SK-N-SH (cell line): Measurements from ENCODE around the gene PAK3. TPM values are rescaled to one million over a fixed set of nuclear protein-coding genes. Genes with fewer than 3 reads are reported as not detected.

ENCODE experiments used
- CTCF ChIA-PET: fragments of 300-600, 350-600 bp; formaldehyde crosslinking; extraction: SDS; loops from one replicate; lab custom pipeline; 2021; lab: Yijun Ruan, JAX
- POLR2A ChIA-PET: fragments of 350-600 bp; sonication (Branson Sonifier 250); formaldehyde crosslinking; extraction: SDS; loops from one replicate; lab custom pipeline; 2020; ENCODE audit warnings: antibody characterized with exemption, inconsistent platforms; lab: Yijun Ruan, JAX
- DNase-seq: peaks from one replicate; pipeline ENCODE4 v3.0.0; 2012
- H2AFZ ChIP-seq: fragments of 200-600 bp; sonication (generic); 2 replicates; pipeline ENCODE4 v1.8.1; 2016; ENCODE audit warnings: antibody characterized with exemption, mild to moderate bottlenecking, low read depth
- H3F3A ChIP-seq: fragments of 200-600 bp; sonication (generic); replicated peaks from 2 replicates; pipeline ENCODE3; 2016; ENCODE audit warnings: antibody characterized with exemption, mild to moderate bottlenecking; ENCODE audit not compliant: insufficient read depth
- H3K27ac ChIP-seq, 2 experiments: fragments of 200-500 bp in 1 of 2; fragments of 200-600 bp in 1 of 2; sonication (Bioruptor generic) in 1 of 2; sonication (generic), shearing (Covaris generic) in 1 of 2; 2 replicates each; pipeline versions ENCODE4 v1.5.1 to v1.6.1; 2014 to 2016; ENCODE audit warnings: low read depth in 2 of 2, inconsistent platforms in 1 of 2, low read length in 1 of 2, mild to moderate bottlenecking in 1 of 2, mixed read lengths in 1 of 2
- H3K27me3 ChIP-seq: fragments of 200-600 bp; sonication (generic), shearing (Covaris generic); 2 replicates; pipeline ENCODE4 v1.6.1; 2016; ENCODE audit warnings: mixed run types; ENCODE audit not compliant: insufficient read depth
- H3K36me3 ChIP-seq, 2 experiments: fragments of 200-500 bp in 1 of 2; fragments of 200-600 bp in 1 of 2; sonication (Bioruptor generic) in 1 of 2; sonication (generic) in 1 of 2; replicated peaks in 1 of 2; 2 replicates each; pipeline versions ENCODE3 to v1.5.1; 2014 to 2016; ENCODE audit warnings: low read length in 1 of 2, mild to moderate bottlenecking in 1 of 2; ENCODE audit not compliant: insufficient read depth in 2 of 2, control insufficient read depth in 1 of 2
- H3K4me1 ChIP-seq, 2 experiments: fragments of 200-500 bp in 1 of 2; fragments of 200-600 bp in 1 of 2; sonication (Bioruptor generic) in 1 of 2; sonication (generic), shearing (Covaris generic) in 1 of 2; 2 replicates each; pipeline versions ENCODE4 v1.5.1 to v1.6.1; 2014 to 2016; ENCODE audit warnings: low read depth in 1 of 2, low read length in 1 of 2, mixed run types in 1 of 2; ENCODE audit not compliant: insufficient read depth in 2 of 2, control insufficient read depth in 1 of 2
- H3K4me2 ChIP-seq: fragments of 200-600 bp; sonication (generic), shearing (Covaris generic); 2 replicates; pipeline ENCODE4 v1.6.1; 2017; ENCODE audit warnings: mixed run types
- H3K4me3 ChIP-seq, 2 experiments: fragments of 200-500 bp in 1 of 2; fragments of 200-600 bp in 1 of 2; sonication (Bioruptor generic) in 1 of 2; sonication (generic), shearing (Covaris generic) in 1 of 2; 2 replicates each; pipeline versions ENCODE4 v1.5.1 to v1.8.1; 2014 to 2016; ENCODE audit warnings: low read depth in 2 of 2, inconsistent platforms in 1 of 2, low read length in 1 of 2, mild to moderate bottlenecking in 1 of 2, mixed read lengths in 1 of 2, moderate library complexity in 1 of 2
- H3K79me2 ChIP-seq: fragments of 200-600 bp; sonication (generic); 2 replicates; pipeline ENCODE4 v1.8.1; 2017; ENCODE audit warnings: mild to moderate bottlenecking; ENCODE audit not compliant: insufficient read depth
- H3K9ac ChIP-seq: fragments of 200-600 bp; sonication (generic); 2 replicates; pipeline ENCODE4 v1.6.1; 2017; ENCODE audit warnings: mixed run types
- H3K9me2 ChIP-seq: fragments of 200-600 bp; sonication (generic); 2 replicates; pipeline ENCODE4 v1.6.1; 2017; ENCODE audit warnings: mixed run types
- H3K9me3 ChIP-seq: fragments of 200-600 bp; sonication (generic); 2 replicates; pipeline ENCODE4 v1.6.1; 2017; ENCODE audit warnings: mixed run types, mild to moderate bottlenecking, moderate library complexity
- H4K20me1 ChIP-seq: fragments of 200-600 bp; sonication (generic); 2 replicates; pipeline ENCODE4 v1.6.1; 2017; ENCODE audit warnings: mild to moderate bottlenecking, mixed run types; ENCODE audit not compliant: insufficient read depth
- CTCF ChIP-seq: fragments of 200-600 bp; sonication (generic); IDR thresholded peaks from 2 replicates; pipeline ENCODE4 v1.6.1; 2017; ENCODE audit warnings: antibody characterized with exemption, mild to moderate bottlenecking, moderate library complexity
- EZH2phosphoT487 ChIP-seq: fragments of 200-600 bp; sonication (generic); IDR thresholded peaks from 2 replicates; pipeline ENCODE4 v1.6.1; 2017; ENCODE audit warnings: low read depth, mixed run types, mild to moderate bottlenecking, antibody characterized with exemption, moderate library complexity, borderline replicate concordance
- FOXM1 ChIP-seq: IDR thresholded peaks from 2 replicates; pipeline ENCODE4 v1.4.0; 2012; ENCODE audit warnings: low read depth, mild to moderate bottlenecking
- GABPA ChIP-seq: IDR thresholded peaks from 2 replicates; pipeline ENCODE4 v1.4.0; 2012; ENCODE audit warnings: low read depth, mild to moderate bottlenecking
- GATA2 ChIP-seq: sonication (generic); formaldehyde crosslinking; IDR thresholded peaks from 2 replicates; pipeline ENCODE4 v1.5.0; 2020; ENCODE audit warnings: mild to moderate bottlenecking, missing genetic modification reagents
- JUND ChIP-seq: IDR thresholded peaks from 2 replicates; pipeline ENCODE4 v1.4.0; 2012
- MAX ChIP-seq: IDR thresholded peaks from 2 replicates; pipeline ENCODE4 v1.4.0; 2012; ENCODE audit warnings: low read depth
- MEF2A ChIP-seq: IDR thresholded peaks from 2 replicates; pipeline ENCODE4 v1.4.0; 2012; ENCODE audit warnings: low read depth, borderline replicate concordance
- MXI1 ChIP-seq: IDR thresholded peaks from 2 replicates; pipeline ENCODE4 v1.6.1; 2012; ENCODE audit warnings: mild to moderate bottlenecking, low read depth, low read length, improper control_type of control experiment
- PBX3 ChIP-seq: IDR thresholded peaks from 2 replicates; pipeline ENCODE4; 2012
- POLR2AphosphoS5 ChIP-seq: IDR thresholded peaks from 2 replicates; pipeline ENCODE4 v1.6.1; 2012; ENCODE audit warnings: low read depth, low read length
- RAD21 ChIP-seq: IDR thresholded peaks from 2 replicates; pipeline ENCODE4 v1.6.1; 2012; ENCODE audit warnings: mild to moderate bottlenecking, low read length
- REST ChIP-seq: IDR thresholded peaks from 2 replicates; pipeline ENCODE4 v1.6.1; 2012; ENCODE audit warnings: mild to moderate bottlenecking, low read depth, low read length, moderate library complexity
- RFX5 ChIP-seq: IDR thresholded peaks from 2 replicates; pipeline ENCODE4 v1.6.1; 2012; ENCODE audit warnings: mild to moderate bottlenecking, improper control_type of control experiment, low read length
- RXRA ChIP-seq: IDR thresholded peaks from 2 replicates; pipeline ENCODE4 v1.4.0; 2012; ENCODE audit warnings: low read depth, mild to moderate bottlenecking, borderline replicate concordance
- SMC3 ChIP-seq: IDR thresholded peaks from 2 replicates; pipeline ENCODE4 v1.6.1; 2012; ENCODE audit warnings: low read depth, low read length, improper control_type of control experiment
- USF1 ChIP-seq: IDR thresholded peaks from 2 replicates; pipeline ENCODE4 v1.4.0; 2012; ENCODE audit warnings: low read depth, borderline replicate concordance
- ZBTB33 ChIP-seq: IDR thresholded peaks from 2 replicates; pipeline ENCODE4 v1.4.0; 2012; ENCODE audit warnings: low read depth, borderline replicate concordance
- polyA plus RNA-seq, 3 experiments: library from polyadenylated mRNA; depleted of rRNA; stranded (reverse); fragments of >200 nt; gene quantifications; 2 replicates each; pipeline ENCODE4 v1.2.3, GENCODE V29; 2012
- TF ChIP-seq, protein P1 (sequence below): fragments of 150-350 bp; IDR thresholded peaks from 2 replicates; pipeline ENCODE4 v1.6.1; 2017; ENCODE audit warnings: antibody characterized with exemption, low read length, low read depth, borderline replicate concordance

Gene PAK3
- polyA plus RNA-seq, 1 of the 3 experiments (the other 2 are of a cell fraction) = 0.23 TPM

GRCh38 chrX:111124418-111124817 lies 28.4 kb downstream of the PAK3 start (continued):
- no peak for TF ChIP-seq REST
- no peak for TF ChIP-seq CTCF
- no peak for TF ChIP-seq JUND
- no peak for TF ChIP-seq ZBTB33
- no peak for TF ChIP-seq RXRA
- no peak for TF ChIP-seq GABPA

DNA sequence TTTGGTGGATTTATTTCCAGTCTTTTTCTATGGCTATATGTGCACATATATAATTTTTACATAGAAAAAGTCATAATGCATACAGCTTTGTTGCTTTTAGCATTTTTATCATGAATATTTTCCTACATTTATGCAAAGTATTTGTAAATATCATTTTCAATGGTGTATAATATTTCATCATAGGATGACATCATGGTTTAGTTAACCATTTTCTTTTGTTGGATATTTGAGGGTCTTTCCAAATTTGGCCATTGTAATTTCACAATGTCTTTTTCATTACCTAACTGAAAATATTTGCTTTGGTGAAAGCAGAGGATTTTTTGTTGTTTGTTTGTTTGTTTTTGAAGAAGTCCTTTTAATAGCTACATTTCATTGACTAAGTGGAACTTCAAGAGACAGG lies 31.0 kb downstream of the PAK3 start:
- POLR2A ChIA-PET = no interaction called here
- H3K9me3 ChIP-seq = no peaks in the 10 kb centered on the region
- TF ChIP-seq MAX = no peak
- TF ChIP-seq CTCF = no peak
- no peak for TF ChIP-seq SMC3
- no peak for TF ChIP-seq EZH2phosphoT487
- TF ChIP-seq POLR2AphosphoS5 = no peak
- TF ChIP-seq RFX5 = no peak
- no peak for TF ChIP-seq FOXM1
- no peak for TF ChIP-seq MXI1
- TF ChIP-seq, protein P1, sequence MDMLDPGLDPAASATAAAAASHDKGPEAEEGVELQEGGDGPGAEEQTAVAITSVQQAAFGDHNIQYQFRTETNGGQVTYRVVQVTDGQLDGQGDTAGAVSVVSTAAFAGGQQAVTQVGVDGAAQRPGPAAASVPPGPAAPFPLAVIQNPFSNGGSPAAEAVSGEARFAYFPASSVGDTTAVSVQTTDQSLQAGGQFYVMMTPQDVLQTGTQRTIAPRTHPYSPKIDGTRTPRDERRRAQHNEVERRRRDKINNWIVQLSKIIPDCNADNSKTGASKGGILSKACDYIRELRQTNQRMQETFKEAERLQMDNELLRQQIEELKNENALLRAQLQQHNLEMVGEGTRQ = no peak
- no peak for TF ChIP-seq MEF2A
- no peak for TF ChIP-seq USF1
- TF ChIP-seq JUND = no peak
- no peak for TF ChIP-seq GATA2 (CRISPR knock-in tag)
- no peak for TF ChIP-seq PBX3
- TF ChIP-seq RAD21 = no peak

More for the DNA sequence above, 31.0 kb downstream of the PAK3 start:
- Histone ChIP-seq H3K4me3 (no peak overlapping the region), H3F3A (no peaks in the 10 kb centered on the region), H3K27ac (no peak overlapping the region), H4K20me1 (no peaks in the 10 kb centered on the region), H3K9ac (no peak overlapping the region), H3K9me2 (no peaks in the 10 kb centered on the region), H3K79me2 (no peaks in the 10 kb centered on the region), H3K4me2 (no peak overlapping the region), H3K36me3 (no peaks in the 10 kb centered on the region), H3K4me1 (no peaks in the 10 kb centered on the region), H2AFZ (no peak overlapping the region), H3K27me3 (no peaks in the 10 kb centered on the region)
- no peak for DNase-seq
- CTCF ChIA-PET = no interaction called here
